ENCODE measurements around the gene CDK6. TPM values are rescaled to one million over a fixed set of nuclear protein-coding genes. Genes with fewer than 3 reads are reported as not detected.

Gene CDK6
- total and polyA plus RNA-seq, 2 of the 8 experiments (the other 6 are each of a cell fraction or from before 2014, with no cell fraction given), result 5.9 to 18.9 TPM

DNA sequence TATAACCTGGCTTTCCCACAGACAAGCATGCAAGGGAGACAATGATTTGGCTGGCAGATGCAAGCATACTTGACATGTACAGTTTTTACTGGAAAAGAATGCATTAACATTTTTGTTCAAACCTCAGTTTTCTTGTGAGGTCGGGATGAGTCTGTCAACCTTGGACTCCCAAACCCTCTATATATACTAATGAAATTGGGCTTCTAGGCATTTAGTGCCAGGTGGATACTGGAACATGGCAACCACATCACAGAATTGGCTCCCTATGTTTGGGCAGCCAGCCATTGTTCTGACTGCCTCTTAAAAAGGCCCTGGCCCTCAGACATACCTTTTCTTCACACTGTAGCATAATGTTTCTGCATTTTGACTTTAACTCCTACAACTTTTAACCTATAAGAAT lies 39.1 kb downstream of the CDK6 start:
- CTCF ChIA-PET (ENCODE audit: partially characterized antibody), result no interaction called here
- no peaks in the 10 kb centered on the region for H4K20me1 ChIP-seq (replicated peaks in 1 of 2; ENCODE audit: control insufficient read depth in 1 of 2, insufficient read depth in 2 of 2, low read length in 2 of 2)
- TF ChIP-seq KDM1A (IDR thresholded peaks at IDR 0.05; ENCODE audit: borderline replicate concordance, low read length) (no peak), CHD1 (IDR thresholded peaks at IDR 0.05; ENCODE audit: low read depth, low read length) (no peak), JUND (IDR thresholded peaks at IDR 0.05; ENCODE audit: low read length) (no peak), NRF1 (IDR thresholded peaks at IDR 0.05; ENCODE audit: low read depth, low read length) (no peak), RXRA (IDR thresholded peaks at IDR 0.05; ENCODE audit: insufficient read depth, low read depth, low read length) (no peak), SP1 (IDR thresholded peaks at IDR 0.05; ENCODE audit: low read depth, low read length) (no peak), TCF12 (IDR thresholded peaks at IDR 0.05; ENCODE audit: low read depth, low read length) (no peak), POLR2AphosphoS5 (IDR thresholded peaks at IDR 0.05; ENCODE audit: low read depth, low read length) (no peak), CTBP2 (IDR thresholded peaks at IDR 0.05; ENCODE audit: borderline replicate concordance, insufficient read depth, insufficient read length, low read length) (no peak), POLR2A (IDR thresholded peaks at IDR 0.05; ENCODE audit: control extremely low read depth in 1 of 2, low read depth in 2 of 2, low read length in 2 of 2) (no peak), SIRT6 (IDR thresholded peaks at IDR 0.05; ENCODE audit: low read length) (no peak), MAFK (IDR thresholded peaks at IDR 0.05; ENCODE audit: low read depth, low read length) (no peak), RAD21 (IDR thresholded peaks at IDR 0.05 in 1 of 2, conservative IDR thresholded peaks at IDR 0.05 in 1 of 2; ENCODE audit: low read depth in 2 of 2, low read length in 2 of 2) (no peak), TBP (IDR thresholded peaks at IDR 0.05; ENCODE audit: low read depth, low read length) (no peak)
- TF ChIP-seq, protein P1, sequence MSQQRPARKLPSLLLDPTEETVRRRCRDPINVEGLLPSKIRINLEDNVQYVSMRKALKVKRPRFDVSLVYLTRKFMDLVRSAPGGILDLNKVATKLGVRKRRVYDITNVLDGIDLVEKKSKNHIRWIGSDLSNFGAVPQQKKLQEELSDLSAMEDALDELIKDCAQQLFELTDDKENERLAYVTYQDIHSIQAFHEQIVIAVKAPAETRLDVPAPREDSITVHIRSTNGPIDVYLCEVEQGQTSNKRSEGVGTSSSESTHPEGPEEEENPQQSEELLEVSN (IDR thresholded peaks at IDR 0.05), result no peak

More for the DNA sequence above, 39.1 kb downstream of the CDK6 start:
- peak overlapping the region; percentile 32; the same call in 1 of the 2 replicates for H2BK12ac ChIP-seq (ENCODE audit: low read depth, low read length)
- H3K4me1 ChIP-seq (replicated peaks in 1 of 4; ENCODE audit: control insufficient read depth in 3 of 4, insufficient read depth in 4 of 4, low read length in 3 of 4), result peaks cover 0 to 3% (median 1%) of the 10 kb centered on the region in 4 experiments; a peak in 2 of 7 replicates
- H2BK120ac ChIP-seq (replicated peaks; ENCODE audit: low read depth, low read length), result no peak overlapping the region
- no peak overlapping the region for H4K8ac ChIP-seq (ENCODE audit: extremely low read depth, insufficient read depth, low read length)
- H3K23me2 ChIP-seq (ENCODE audit: low read depth, low read length), result no peaks in the 10 kb centered on the region
- 81% methylated on average over 1 of the region's 1 CpG; no CpG with 5 or more reads in 1 of the 2 experiments for WGBS, 2 experiments (ENCODE audit: extremely low coverage in 1 of 2, insufficient coverage in 1 of 2, insufficient read length in 1 of 2, insufficient replicate concordance in 2 of 2, low coverage in 1 of 2, low lambda C conversion rate in 2 of 2, missing lambda C conversion rate in 1 of 2)
- no peak overlapping the region for H4K91ac ChIP-seq (replicated peaks; ENCODE audit: insufficient read length, low read length)
- H3K79me2 ChIP-seq (ENCODE audit: control insufficient read depth in 1 of 2, insufficient read depth in 2 of 2, low read length in 2 of 2), result 0 out of 4 replicates have a peak, but pooled peaks cover 0 to 2% of the 10 kb centered on the region in 2 experiments
- no peak overlapping the region for H3K18ac ChIP-seq (ENCODE audit: extremely low read depth, low read length)
- no peak overlapping the region for H2BK15ac ChIP-seq (ENCODE audit: low read length)
- H2BK5ac ChIP-seq (ENCODE audit: low read depth, low read length), result no peak overlapping the region
- H3K4me3 ChIP-seq (ENCODE audit: extremely low read depth in 1 of 4, insufficient read depth in 2 of 4, low read depth in 3 of 4, low read length in 4 of 4), result no peak overlapping the region
- H3K36me3 ChIP-seq (ENCODE audit: control insufficient read depth in 2 of 4, insufficient read depth in 4 of 4, low read length in 3 of 4), result no peaks in the 10 kb centered on the region
- no peak overlapping the region for H2AFZ ChIP-seq (ENCODE audit: low read length)
- no peak for DNase-seq (ENCODE audit: low read depth in 1 of 2, low spot score in 2 of 2)
- H3K56ac ChIP-seq (replicated peaks; ENCODE audit: insufficient read length, low read depth, low read length), result no peak overlapping the region
- H2BK20ac ChIP-seq (ENCODE audit: low read length), result no peak overlapping the region
- POLR2A ChIA-PET (ENCODE audit: partially characterized antibody), result no interaction called here
- no peak overlapping the region for H3K14ac ChIP-seq (ENCODE audit: insufficient read length)
- no peak overlapping the region for H3K23ac ChIP-seq (ENCODE audit: insufficient read length)
- H3K9ac ChIP-seq (replicated peaks in 1 of 4; ENCODE audit: extremely low read depth in 1 of 4, low read depth in 3 of 4, low read length in 3 of 4), result no peak overlapping the region
- no peak overlapping the region for H4K5ac ChIP-seq (ENCODE audit: insufficient read length, low read depth, low read length)
- no peak overlapping the region for H3K4me2 ChIP-seq (ENCODE audit: insufficient read depth in 1 of 2, low read depth in 2 of 2, low read length in 2 of 2)
- H3K79me1 ChIP-seq (ENCODE audit: low read depth, low read length), result peaks cover 3% of the 10 kb centered on the region; the same call in 1 of the 2 replicates
- H3K27ac ChIP-seq (ENCODE audit: low read depth, low read length), result no peak overlapping the region
- FAIRE-seq, result no peak
- no peaks in the 10 kb centered on the region for H3K9me3 ChIP-seq (ENCODE audit: insufficient read depth in 2 of 2, low read depth in 1 of 2, low read length in 1 of 2)
- H2AK5ac ChIP-seq (ENCODE audit: low read depth, low read length), result no peak overlapping the region
- no peaks in the 10 kb centered on the region for H3K27me3 ChIP-seq (replicated peaks in 1 of 4; ENCODE audit: control insufficient read depth in 3 of 4, extremely low read depth in 1 of 4, insufficient read depth in 3 of 4, low read length in 3 of 4)
- no peak overlapping the region for H3K4ac ChIP-seq (replicated peaks; ENCODE audit: insufficient read length, low read depth, low read length)

All from H1 (cell line).